ENCODE data around the gene PLA2R1. TPM values are rescaled to one million over a fixed set of nuclear protein-coding genes. Genes with fewer than 3 reads are reported as not detected.

PLA2R1 gene
- 6.5 TPM for polyA plus RNA-seq (2013, experiment 1 of 2)
- 6.1 TPM for polyA plus RNA-seq (2013, experiment 2 of 2)

DNA sequence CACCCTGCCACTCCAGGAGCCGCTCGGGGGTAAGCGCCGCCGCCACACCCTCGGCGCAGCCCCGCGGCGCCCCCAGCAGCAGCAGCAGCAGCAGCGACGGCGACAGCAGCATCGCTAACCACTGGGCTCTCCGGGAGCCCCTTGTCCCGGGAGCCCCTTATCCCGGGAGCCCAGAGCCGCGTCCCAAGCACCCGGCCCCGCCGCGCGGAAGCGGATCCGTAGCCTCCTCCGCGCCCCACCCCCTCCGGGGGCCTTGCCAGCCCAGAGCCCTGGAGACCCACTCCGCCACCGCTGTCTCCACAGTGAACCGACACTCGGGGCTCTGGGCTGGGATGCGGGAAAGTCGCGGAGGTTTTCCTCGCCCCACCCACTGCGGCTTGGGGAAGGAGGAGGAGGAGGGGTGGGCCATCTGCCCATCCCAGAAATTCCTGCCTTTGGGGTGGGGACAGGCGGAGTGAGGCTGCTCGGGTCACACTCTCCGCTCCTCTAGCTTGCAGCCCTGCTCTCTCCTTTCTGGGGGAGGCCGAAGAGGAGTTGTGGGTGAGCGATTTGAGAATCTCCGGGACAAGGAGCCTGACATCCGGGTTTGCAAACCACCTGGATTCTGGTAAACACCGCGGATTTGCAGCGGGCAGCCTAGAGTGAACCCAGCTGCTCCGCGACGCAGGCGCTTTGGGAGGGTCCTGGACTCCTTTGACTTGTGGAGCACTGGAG lies at the start of gene PLA2R1:
TSS of gene PLA2R1 (minus strand) at position 324 of the 714 bp plus-strand sequence. CDS start at position 112, 212 bp downstream.
- Histone ChIP-seq H3K27ac (ENCODE audit: low read length, poor library complexity, severe bottlenecking) (peak within 1 kb of the TSS; percentile 44), H2AK5ac (ENCODE audit: low read length, severe bottlenecking) (no peak within 1 kb of the TSS), H3K79me1 (replicated peaks; ENCODE audit: low read length, poor library complexity, severe bottlenecking) (peaks cover 32% of the 10 kb centered on the region), H2AFZ (ENCODE audit: low read depth, low read length) (peak within 1 kb of the TSS; percentile 93), H3K4me2 (ENCODE audit: low read length, poor library complexity, severe bottlenecking) (peak within 1 kb of the TSS; percentile 92), H2BK15ac (ENCODE audit: low read depth, poor library complexity, severe bottlenecking) (peak within 1 kb of the TSS; percentile 100), H2BK5ac (ENCODE audit: low read depth, low read length, poor library complexity, severe bottlenecking) (no peak within 1 kb of the TSS), H3K27me3 (ENCODE audit: control insufficient read depth in 1 of 2, insufficient read depth in 1 of 2, low read length in 2 of 2) (no peaks in the 10 kb centered on the region), H3K14ac (ENCODE audit: low read length in 2 of 2) (peak within 1 kb of the TSS in 1 of 2 experiments; percentile 97), H2BK120ac (ENCODE audit: low read depth, low read length) (peak within 1 kb of the TSS; percentile 71), H3K4me3 (ENCODE audit: insufficient read depth in 1 of 2, low read depth in 1 of 2, low read length in 2 of 2) (peak within 1 kb of the TSS; percentile 83 to 84), H4K8ac (ENCODE audit: low read length) (peak within 1 kb of the TSS; percentile 92), H3K9ac (ENCODE audit: low read length) (peak within 1 kb of the TSS; percentile 85), H3K9me3 (ENCODE audit: control insufficient read depth, low read length) (no peaks in the 10 kb centered on the region), H3K36me3 (ENCODE audit: control insufficient read depth in 1 of 2, insufficient read depth in 2 of 2, low read depth in 1 of 2, low read length in 2 of 2) (peaks cover 3 to 10% of the 10 kb centered on the region in 2 experiments), H4K91ac (ENCODE audit: low read length) (peak within 1 kb of the TSS; percentile 78), H2BK12ac (ENCODE audit: low read length in 2 of 2) (peak within 1 kb of the TSS in 1 of 2 experiments; percentile 77), H3K4me1 (ENCODE audit: control insufficient read depth, insufficient read depth, low read depth, low read length) (peaks cover 12% of the 10 kb centered on the region), H3K18ac (ENCODE audit: low read depth in 1 of 2, low read length in 2 of 2) (peak within 1 kb of the TSS; percentile 55 to 91), H3K23ac (ENCODE audit: low read length in 2 of 2) (peak within 1 kb of the TSS in 1 of 2 experiments; percentile 59), H3K4ac (ENCODE audit: low read depth in 1 of 2, low read length in 2 of 2) (peak within 1 kb of the TSS; percentile 53 to 87)
- DNase-seq = peak; percentile 57
- WGBS = under 1% methylated on average over 47 of the region's 52 CpGs

DNA sequence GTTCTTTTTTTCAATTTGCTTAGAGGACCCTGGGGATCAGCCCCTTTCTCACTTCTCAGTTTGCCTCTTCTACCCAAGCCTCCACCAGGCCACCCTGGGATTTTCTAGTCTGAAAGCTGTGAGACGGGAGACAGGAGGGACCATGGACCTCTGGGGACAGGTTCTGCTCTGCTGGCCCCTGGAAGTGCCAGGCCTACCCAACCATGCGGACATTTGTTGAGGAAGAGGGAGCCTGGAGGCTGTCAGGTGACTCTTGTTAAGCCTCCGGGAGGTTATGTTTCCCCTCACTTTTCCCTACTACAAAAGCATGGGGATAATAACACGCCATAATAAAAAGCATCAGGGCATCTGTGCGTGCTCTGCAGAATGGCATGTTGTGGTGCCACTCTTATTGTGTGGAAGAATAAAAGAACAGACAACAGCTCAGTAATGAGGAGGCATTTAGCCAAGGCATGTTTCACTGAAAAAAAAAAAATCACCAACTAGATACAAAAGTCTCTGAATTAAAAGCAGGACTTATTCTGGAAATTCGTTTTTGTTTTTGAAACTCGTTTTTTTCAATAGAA lies 48.3 kb upstream of the PLA2R1 start:
- H3K4me1 ChIP-seq (ENCODE audit: control insufficient read depth, insufficient read depth, low read depth, low read length) = peaks cover 5% of the 10 kb centered on the region
- H3K18ac ChIP-seq (ENCODE audit: low read depth in 1 of 2, low read length in 2 of 2) = peak overlapping the region in 1 of 2 experiments; percentile 34
- no peaks in the 10 kb centered on the region for H3K36me3 ChIP-seq (ENCODE audit: control insufficient read depth in 1 of 2, insufficient read depth in 2 of 2, low read depth in 1 of 2, low read length in 2 of 2)
- H4K8ac ChIP-seq (ENCODE audit: low read length) = no peak overlapping the region
- no peaks in the 10 kb centered on the region for H3K27me3 ChIP-seq (ENCODE audit: control insufficient read depth in 1 of 2, insufficient read depth in 1 of 2, low read length in 2 of 2)
- H2BK5ac ChIP-seq (ENCODE audit: low read depth, low read length, poor library complexity, severe bottlenecking) = peak overlapping the region; percentile 46
- peak overlapping the region; percentile 2 to 75 for H2BK12ac ChIP-seq (ENCODE audit: low read length in 2 of 2)
- H3K27ac ChIP-seq (ENCODE audit: low read length, poor library complexity, severe bottlenecking) = no peak overlapping the region
- peak overlapping the region in 1 of 2 experiments; percentile 21 for H3K4ac ChIP-seq (ENCODE audit: low read depth in 1 of 2, low read length in 2 of 2)
- H2BK15ac ChIP-seq (ENCODE audit: low read depth, poor library complexity, severe bottlenecking) = no peak overlapping the region
- no peak overlapping the region for H2AFZ ChIP-seq (ENCODE audit: low read depth, low read length)
- H4K91ac ChIP-seq (ENCODE audit: low read length) = no peak overlapping the region
- no peaks in the 10 kb centered on the region for H3K79me1 ChIP-seq (replicated peaks; ENCODE audit: low read length, poor library complexity, severe bottlenecking)
- no peak overlapping the region for H3K4me2 ChIP-seq (ENCODE audit: low read length, poor library complexity, severe bottlenecking)
- H3K14ac ChIP-seq (ENCODE audit: low read length in 2 of 2) = no peak overlapping the region
- H2AK5ac ChIP-seq (ENCODE audit: low read length, severe bottlenecking) = peak overlapping the region; percentile 40
- no peaks in the 10 kb centered on the region for H3K9me3 ChIP-seq (ENCODE audit: control insufficient read depth, low read length)
- WGBS = 89% methylated on average over 5 of the region's 7 CpGs
- H3K9ac ChIP-seq (ENCODE audit: low read length) = peak overlapping the region; percentile 53
- no peak overlapping the region for H3K23ac ChIP-seq (ENCODE audit: low read length in 2 of 2)
- H3K4me3 ChIP-seq (ENCODE audit: insufficient read depth in 1 of 2, low read depth in 1 of 2, low read length in 2 of 2) = no peak overlapping the region
- no peak overlapping the region for H2BK120ac ChIP-seq (ENCODE audit: low read depth, low read length)
- no peak for DNase-seq

DNA sequence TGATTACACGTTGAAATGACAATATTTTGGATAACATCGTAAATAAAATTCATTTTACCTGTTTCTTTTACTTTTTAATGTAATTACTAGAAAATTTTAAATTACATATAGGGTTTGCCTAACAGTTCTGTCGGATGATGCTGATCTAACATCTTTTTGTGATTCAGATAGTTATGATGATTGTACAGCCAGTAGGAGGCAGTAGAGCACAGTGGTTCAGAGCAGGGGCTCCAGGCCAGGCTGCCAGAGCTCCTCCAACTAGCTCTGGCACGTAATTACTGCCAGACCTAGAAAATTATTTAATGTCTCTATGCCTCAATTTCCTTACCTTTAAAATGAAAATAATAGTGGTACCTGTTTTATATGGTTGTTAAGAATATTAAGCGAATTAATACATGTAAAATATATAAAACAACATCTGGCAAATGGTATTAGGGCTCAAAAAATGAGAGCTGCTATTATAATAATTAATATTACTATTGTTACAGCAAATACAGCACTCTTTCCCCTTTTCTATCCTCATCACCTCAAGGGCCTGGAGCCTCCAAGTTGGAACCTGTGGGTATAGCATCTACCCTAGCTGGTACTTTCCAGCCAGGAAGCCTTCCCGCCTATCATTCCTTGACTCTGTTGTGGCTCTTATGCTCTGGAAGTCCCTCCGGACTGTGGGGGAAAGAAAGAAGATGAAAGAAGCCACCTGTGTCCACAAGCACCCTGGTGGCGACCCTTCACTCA lies 47.7 kb upstream of the PLA2R1 start:
- H2BK5ac ChIP-seq (ENCODE audit: low read depth, low read length, poor library complexity, severe bottlenecking) = peak overlapping the region; percentile 46
- no peaks in the 10 kb centered on the region for H3K36me3 ChIP-seq (ENCODE audit: control insufficient read depth in 1 of 2, insufficient read depth in 2 of 2, low read depth in 1 of 2, low read length in 2 of 2)
- no peak overlapping the region for H3K23ac ChIP-seq (ENCODE audit: low read length in 2 of 2)
- peak overlapping the region; percentile 40 for H2AK5ac ChIP-seq (ENCODE audit: low read length, severe bottlenecking)
- H3K9ac ChIP-seq (ENCODE audit: low read length) = peak overlapping the region; percentile 53
- no peak overlapping the region for H4K8ac ChIP-seq (ENCODE audit: low read length)
- peak overlapping the region in 1 of 2 experiments; percentile 34 for H3K18ac ChIP-seq (ENCODE audit: low read depth in 1 of 2, low read length in 2 of 2)
- H2BK12ac ChIP-seq (ENCODE audit: low read length in 2 of 2) = peak overlapping the region in 1 of 2 experiments; percentile 2
- no peak overlapping the region for H4K91ac ChIP-seq (ENCODE audit: low read length)
- no peak overlapping the region for H3K14ac ChIP-seq (ENCODE audit: low read length in 2 of 2)
- no peak overlapping the region for H3K4me3 ChIP-seq (ENCODE audit: insufficient read depth in 1 of 2, low read depth in 1 of 2, low read length in 2 of 2)
- H3K4ac ChIP-seq (ENCODE audit: low read depth in 1 of 2, low read length in 2 of 2) = peak overlapping the region in 1 of 2 experiments; percentile 35
- H3K9me3 ChIP-seq (ENCODE audit: control insufficient read depth, low read length) = no peaks in the 10 kb centered on the region
- no peaks in the 10 kb centered on the region for H3K27me3 ChIP-seq (ENCODE audit: control insufficient read depth in 1 of 2, insufficient read depth in 1 of 2, low read length in 2 of 2)
- peak overlapping the region; percentile 28 for H3K27ac ChIP-seq (ENCODE audit: low read length, poor library complexity, severe bottlenecking)
- no peak overlapping the region for H2BK15ac ChIP-seq (ENCODE audit: low read depth, poor library complexity, severe bottlenecking)
- peak; percentile 78 for DNase-seq
- no peak overlapping the region for H2AFZ ChIP-seq (ENCODE audit: low read depth, low read length)
- no peaks in the 10 kb centered on the region for H3K79me1 ChIP-seq (replicated peaks; ENCODE audit: low read length, poor library complexity, severe bottlenecking)
- 62% methylated on average over 4 of the region's 8 CpGs for WGBS
- peaks cover 5% of the 10 kb centered on the region for H3K4me1 ChIP-seq (ENCODE audit: control insufficient read depth, insufficient read depth, low read depth, low read length)
- no peak overlapping the region for H3K4me2 ChIP-seq (ENCODE audit: low read length, poor library complexity, severe bottlenecking)
- H2BK120ac ChIP-seq (ENCODE audit: low read depth, low read length) = no peak overlapping the region

DNA sequence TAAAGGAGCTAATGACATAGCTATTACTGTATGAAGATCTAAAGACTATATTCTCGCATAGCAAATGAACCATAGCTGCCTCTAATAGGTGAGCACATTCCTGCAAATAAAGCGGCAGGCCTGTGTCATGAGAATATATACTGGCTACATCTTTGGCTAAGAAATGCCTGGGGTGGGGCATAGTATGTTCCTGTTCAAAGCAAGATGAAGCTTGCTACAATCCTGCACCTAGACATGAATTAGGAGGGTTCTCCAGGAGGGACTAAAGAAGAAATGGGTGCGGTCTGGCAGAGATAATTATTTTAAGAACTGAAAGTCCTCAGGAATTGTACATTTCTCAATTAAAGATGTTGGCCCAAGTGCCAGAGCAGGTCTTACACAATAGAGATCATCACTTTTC lies 46.8 kb upstream of the PLA2R1 start:
- H3K27ac ChIP-seq (ENCODE audit: low read length, poor library complexity, severe bottlenecking) = no peak overlapping the region
- no peaks in the 10 kb centered on the region for H3K9me3 ChIP-seq (ENCODE audit: control insufficient read depth, low read length)
- 99% methylated on average over 3 of the region's 3 CpGs for WGBS
- no peak overlapping the region for H2BK5ac ChIP-seq (ENCODE audit: low read depth, low read length, poor library complexity, severe bottlenecking)
- H2AFZ ChIP-seq (ENCODE audit: low read depth, low read length) = no peak overlapping the region
- no peak overlapping the region for H2BK12ac ChIP-seq (ENCODE audit: low read length in 2 of 2)
- H3K4me3 ChIP-seq (ENCODE audit: insufficient read depth in 1 of 2, low read depth in 1 of 2, low read length in 2 of 2) = no peak overlapping the region
- no peak overlapping the region for H3K4ac ChIP-seq (ENCODE audit: low read depth in 1 of 2, low read length in 2 of 2)
- H2BK120ac ChIP-seq (ENCODE audit: low read depth, low read length) = no peak overlapping the region
- no peak overlapping the region for H3K14ac ChIP-seq (ENCODE audit: low read length in 2 of 2)
- H4K91ac ChIP-seq (ENCODE audit: low read length) = no peak overlapping the region
- H3K4me2 ChIP-seq (ENCODE audit: low read length, poor library complexity, severe bottlenecking) = no peak overlapping the region
- DNase-seq = no peak
- no peak overlapping the region for H3K23ac ChIP-seq (ENCODE audit: low read length in 2 of 2)
- H4K8ac ChIP-seq (ENCODE audit: low read length) = no peak overlapping the region
- H3K27me3 ChIP-seq (ENCODE audit: control insufficient read depth in 1 of 2, insufficient read depth in 1 of 2, low read length in 2 of 2) = no peaks in the 10 kb centered on the region
- no peak overlapping the region for H3K9ac ChIP-seq (ENCODE audit: low read length)
- H3K18ac ChIP-seq (ENCODE audit: low read depth in 1 of 2, low read length in 2 of 2) = no peak overlapping the region
- no peak overlapping the region for H2BK15ac ChIP-seq (ENCODE audit: low read depth, poor library complexity, severe bottlenecking)
- no peaks in the 10 kb centered on the region for H3K79me1 ChIP-seq (replicated peaks; ENCODE audit: low read length, poor library complexity, severe bottlenecking)
- H2AK5ac ChIP-seq (ENCODE audit: low read length, severe bottlenecking) = no peak overlapping the region
- peaks cover 5% of the 10 kb centered on the region for H3K4me1 ChIP-seq (ENCODE audit: control insufficient read depth, insufficient read depth, low read depth, low read length)
- no peaks in the 10 kb centered on the region for H3K36me3 ChIP-seq (ENCODE audit: control insufficient read depth in 1 of 2, insufficient read depth in 2 of 2, low read depth in 1 of 2, low read length in 2 of 2)
